ENCODE measurements around the gene S100A12.

S100A12 gene

GRCh38 chr1:153399401-153400055 lies 24.1 kb upstream of the S100A12 start:
- no peak for DNase-seq (ENCODE audit: low read depth)
- no peak overlapping the region for H3K4me3 ChIP-seq (replicated peaks; ENCODE audit: low read depth, low read length)
- TF ChIP-seq CTCF (IDR thresholded peaks at IDR 0.05; ENCODE audit: low read length, missing control alignments), result no peak

GRCh38 chr1:153397924-153398651 lies 22.7 kb upstream of the S100A12 start:
- TF ChIP-seq CTCF (IDR thresholded peaks at IDR 0.05; ENCODE audit: low read length, missing control alignments), result no peak
- no peak overlapping the region for H3K4me3 ChIP-seq (replicated peaks; ENCODE audit: low read depth, low read length)
- DNase-seq (ENCODE audit: low read depth), result no peak

GRCh38 chr1:153397051-153397923 lies 21.9 kb upstream of the S100A12 start:
- no peak overlapping the region for H3K4me3 ChIP-seq (replicated peaks; ENCODE audit: low read depth, low read length)
- no peak for TF ChIP-seq CTCF (IDR thresholded peaks at IDR 0.05; ENCODE audit: low read length, missing control alignments)
- DNase-seq (ENCODE audit: low read depth), result no peak

GRCh38 chr1:153396461-153396860 lies 21.0 kb upstream of the S100A12 start:
- DNase-seq (ENCODE audit: low read depth), result no peak
- TF ChIP-seq CTCF (IDR thresholded peaks at IDR 0.05; ENCODE audit: low read length, missing control alignments), result no peak
- no peak overlapping the region for H3K4me3 ChIP-seq (replicated peaks; ENCODE audit: low read depth, low read length)

- DNase-seq (ENCODE audit: low read depth), result no peak
- no peak for TF ChIP-seq CTCF (IDR thresholded peaks at IDR 0.05; ENCODE audit: low read length, missing control alignments)
- no peak overlapping the region for H3K4me3 ChIP-seq (replicated peaks; ENCODE audit: low read depth, low read length)
Observed at GRCh38 chr1:153395776-153396175, 20.4 kb upstream of the S100A12 start.

GRCh38 chr1:153395136-153395685 lies 19.8 kb upstream of the S100A12 start:
- DNase-seq (ENCODE audit: low read depth), result no peak
- no peak for TF ChIP-seq CTCF (IDR thresholded peaks at IDR 0.05; ENCODE audit: low read length, missing control alignments)
- no peak overlapping the region for H3K4me3 ChIP-seq (replicated peaks; ENCODE audit: low read depth, low read length)

Data from fibroblast of pulmonary artery (primary cell).